ENCODE measurements around the gene CNTFR. TPM values are rescaled to one million over a fixed set of nuclear protein-coding genes. Genes with fewer than 3 reads are reported as not detected.
"Not testable (repeated sequence)": the region's sequence is repeated elsewhere in the genome, so short reads cannot be mapped to it uniquely, and the experiment has no call there.

The CNTFR gene
- not detected for total RNA-seq

GRCh38 chr9:34589636-34590380 is at the start of gene CNTFR:
Gene CNTFR, minus strand, starts transcription at chr9:34589724. Its CDS starts 20,743 bp downstream, at chr9:34568981.
- ChIA-PET POLR2A (no interaction called here), CTCF (interaction anchor here (0.9 to 1.1 kb wide), 2 partner anchors 42 to 186 kb away, joined by 3 to 4 read pairs; no protein-coding TSS in a partner anchor)
- Mint-ChIP-seq H3K27me3 (peaks cover 66% of the 10 kb centered on the region), H3K4me3 (peak within 1 kb of the TSS; percentile 53), H3K9me3 (no peaks in the 10 kb centered on the region), H3K36me3 (no peaks in the 10 kb centered on the region), H3K4me1 (ENCODE audit: low read depth) (peaks cover 25% of the 10 kb centered on the region), H3K27ac (no peak within 1 kb of the TSS)
- peak; percentile 15 for DNase-seq
- intact Hi-C loops (cut with micrococcal nuclease): loop anchor here (2.0 to 5.0 kb wide), 3 partner anchors 65 to 188 kb away; no protein-coding TSS in a partner anchor

- intact Hi-C loops (cut with micrococcal nuclease): loop anchor here (2.0 to 10.0 kb wide), 2 partner anchors 181 to 315 kb away; partner anchors contain the start of genes DNAI1, FAM219A, KIF24 and NUDT2
- CTCF ChIA-PET: interaction anchor here (1.3 to 8.0 kb wide), 3 partner anchors 19 to 63 kb away, joined by 3 to 135 read pairs (median 15); partner anchors contain the start of gene RPP25L
- peaks cover 20% of the 10 kb centered on the region for H3K36me3 Mint-ChIP-seq
- H3K27ac Mint-ChIP-seq, DNase-seq, H3K27me3 Mint-ChIP-seq, H3K4me3 Mint-ChIP-seq, H3K9me3 Mint-ChIP-seq: not testable (repeated sequence)
- POLR2A ChIA-PET: interaction anchor here (1.5 kb wide), 1 partner anchor 9 kb away, joined by 4 read pairs; no protein-coding TSS in a partner anchor
- peaks cover 34% of the 10 kb centered on the region for H3K4me1 Mint-ChIP-seq (ENCODE audit: low read depth)
Measured at GRCh38 chr9:34639322-34639721, 49.8 kb upstream of the CNTFR start.

- CTCF ChIA-PET: interaction anchor here (0.7 to 8.0 kb wide), 15 partner anchors 10 to 259 kb away, joined by 3 to 135 read pairs (median 5); partner anchors contain the start of genes GALT and RPP25L
- H3K4me1 Mint-ChIP-seq (ENCODE audit: low read depth): peaks cover 41% of the 10 kb centered on the region
- peak overlapping the region; percentile 94 for H3K4me3 Mint-ChIP-seq
- no peak for DNase-seq
- H3K27ac Mint-ChIP-seq: peak overlapping the region; percentile 80
- peaks cover 20% of the 10 kb centered on the region for H3K36me3 Mint-ChIP-seq
- H3K9me3 Mint-ChIP-seq: no peaks in the 10 kb centered on the region
- POLR2A ChIA-PET: interaction anchor here (0.8 to 3.7 kb wide), 10 partner anchors 9 to 441 kb away, joined by 3 to 42 read pairs (median 4); partner anchors contain the start of genes DCTN3, FANCG, GALT and RPP25L
- intact Hi-C loops (cut with micrococcal nuclease): loop anchor here (1.0 to 10.0 kb wide), 3 partner anchors 8 to 313 kb away; partner anchors contain the start of genes DNAI1, FAM219A, GALT and KIF24
- H3K27me3 Mint-ChIP-seq: no peaks in the 10 kb centered on the region
Measured at GRCh38 chr9:34638138-34638445, 48.6 kb upstream of the CNTFR start.

- Mint-ChIP-seq H3K4me1 (ENCODE audit: low read depth) (peaks cover 41% of the 10 kb centered on the region), H3K9me3 (no peaks in the 10 kb centered on the region), H3K4me3 (peak within 1 kb of the TSS; percentile 94), H3K27me3 (no peaks in the 10 kb centered on the region), H3K36me3 (peaks cover 20% of the 10 kb centered on the region), H3K27ac (peak within 1 kb of the TSS; percentile 80)
- POLR2A ChIA-PET: interaction anchor here (0.8 to 3.7 kb wide), 12 partner anchors 9 to 442 kb away, joined by 3 to 42 read pairs (median 4); partner anchors contain the start of genes CCL27, DCTN3, FANCG and GALT
- CTCF ChIA-PET: interaction anchor here (0.7 to 8.0 kb wide), 16 partner anchors 10 to 260 kb away, joined by 3 to 135 read pairs (median 6); partner anchors contain the start of genes DCTN3, GALT and RPP25L
- peak; percentile 94 for DNase-seq
- intact Hi-C loops (cut with micrococcal nuclease): loop anchor here (1.0 to 10.0 kb wide), 4 partner anchors 9 to 313 kb away; partner anchors contain the start of genes DCTN3, DNAI1, FAM219A and GALT
Measured at GRCh38 chr9:34637356-34638137, 48.0 kb upstream of the CNTFR start, which contains the start of gene SIGMAR1. Gene SIGMAR1, minus strand, starts transcription at chr9:34637787. Its CDS starts 90 bp downstream, at chr9:34637697.

GRCh38 chr9:34636791-34637355 is 47.3 kb upstream of the CNTFR start:
- DNase-seq: no peak
- Mint-ChIP-seq H3K9me3 (no peaks in the 10 kb centered on the region), H3K27me3 (no peaks in the 10 kb centered on the region), H3K27ac (peak overlapping the region; percentile 80), H3K4me1 (ENCODE audit: low read depth) (peaks cover 41% of the 10 kb centered on the region), H3K4me3 (peak overlapping the region; percentile 94), H3K36me3 (peaks cover 20% of the 10 kb centered on the region)
- POLR2A ChIA-PET: interaction anchor here (1.1 to 3.7 kb wide), 8 partner anchors 10 to 443 kb away, joined by 4 to 42 read pairs (median 6); partner anchors contain the start of genes CCL27, DCTN3, FANCG and GALT
- intact Hi-C loops (cut with micrococcal nuclease): loop anchor here (1.0 to 10.0 kb wide), 2 partner anchors 17 to 312 kb away; partner anchors contain the start of genes DCTN3, KIF24 and NUDT2
- CTCF ChIA-PET: interaction anchor here (1.0 to 8.0 kb wide), 13 partner anchors 11 to 259 kb away, joined by 3 to 135 read pairs (median 7); partner anchors contain the start of genes DCTN3, GALT and RPP25L

- peaks cover 41% of the 10 kb centered on the region for H3K4me1 Mint-ChIP-seq (ENCODE audit: low read depth)
- no peak overlapping the region for H3K27ac Mint-ChIP-seq
- H3K36me3 Mint-ChIP-seq: peaks cover 20% of the 10 kb centered on the region
- peaks cover under 1% of the 10 kb centered on the region for H3K27me3 Mint-ChIP-seq
- peak overlapping the region; percentile 65 for H3K4me3 Mint-ChIP-seq
- H3K9me3 Mint-ChIP-seq: no peaks in the 10 kb centered on the region
- CTCF ChIA-PET: interaction anchor here (0.9 to 8.0 kb wide), 11 partner anchors 12 to 256 kb away, joined by 3 to 135 read pairs (median 7); partner anchors contain the start of genes CCL27, DCTN3, GALT and RPP25L
- POLR2A ChIA-PET: interaction anchor here (1.1 to 3.7 kb wide), 3 partner anchors 10 to 18 kb away, joined by 3 to 22 read pairs (median 3); partner anchors contain the start of gene DCTN3
- no peak for DNase-seq
- intact Hi-C loops (cut with micrococcal nuclease): loop anchor here (10.0 kb wide), 1 partner anchor 311 kb away; the partner anchor contains the start of genes KIF24 and NUDT2
Measured at GRCh38 chr9:34635556-34635955, 46.0 kb upstream of the CNTFR start.

GRCh38 chr9:34634551-34635248 is 45.2 kb upstream of the CNTFR start:
- ChIA-PET POLR2A (interaction anchor here (0.9 to 1.3 kb wide), 4 partner anchors 12 to 22 kb away, joined by 3 to 5 read pairs (median 4); partner anchors contain the start of genes GALT and RPP25L), CTCF (interaction anchor here (0.6 to 8.0 kb wide), 29 partner anchors 9 to 1111 kb away, joined by 3 to 135 read pairs (median 5); partner anchors contain the start of genes CCL27, DCTN3, GALT and RPP25L)
- no peak overlapping the region for H3K27ac Mint-ChIP-seq
- peaks cover 20% of the 10 kb centered on the region for H3K36me3 Mint-ChIP-seq
- DNase-seq: no peak
- no peaks in the 10 kb centered on the region for H3K9me3 Mint-ChIP-seq
- no peak overlapping the region for H3K4me3 Mint-ChIP-seq
- H3K27me3 Mint-ChIP-seq: peaks cover 8% of the 10 kb centered on the region
- H3K4me1 Mint-ChIP-seq (ENCODE audit: low read depth): peaks cover 41% of the 10 kb centered on the region
- intact Hi-C loops (cut with micrococcal nuclease): loop anchor here (1.0 to 10.0 kb wide), 2 partner anchors 21 to 310 kb away; partner anchors contain the start of genes KIF24 and NUDT2

GRCh38 chr9:34633851-34634550 is 44.5 kb upstream of the CNTFR start:
- peaks cover 20% of the 10 kb centered on the region for H3K36me3 Mint-ChIP-seq
- DNase-seq: peak; percentile 81
- intact Hi-C loops (cut with micrococcal nuclease): loop anchor here (1.0 to 10.0 kb wide), 2 partner anchors 21 to 309 kb away; partner anchors contain the start of genes KIF24 and NUDT2
- POLR2A ChIA-PET: interaction anchor here (0.7 to 1.3 kb wide), 4 partner anchors 13 to 438 kb away, joined by 3 to 5 read pairs (median 4); partner anchors contain the start of genes GALT, RPP25L and VCP
- no peak overlapping the region for H3K4me3 Mint-ChIP-seq
- peaks cover 45% of the 10 kb centered on the region for H3K4me1 Mint-ChIP-seq (ENCODE audit: low read depth)
- H3K27me3 Mint-ChIP-seq: peaks cover 14% of the 10 kb centered on the region
- CTCF ChIA-PET: interaction anchor here (0.6 to 8.0 kb wide), 30 partner anchors 10 to 1111 kb away, joined by 3 to 135 read pairs (median 5); partner anchors contain the start of genes DCTN3, GALT and RPP25L
- H3K9me3 Mint-ChIP-seq: no peaks in the 10 kb centered on the region
- no peak overlapping the region for H3K27ac Mint-ChIP-seq

- Mint-ChIP-seq H3K4me1 (ENCODE audit: low read depth) (peaks cover 42% of the 10 kb centered on the region), H3K9me3 (no peaks in the 10 kb centered on the region), H3K36me3 (peaks cover 20% of the 10 kb centered on the region), H3K27me3 (peaks cover 19% of the 10 kb centered on the region), H3K4me3 (no peak overlapping the region), H3K27ac (no peak overlapping the region)
- POLR2A ChIA-PET: interaction anchor here (1.3 kb wide), 1 partner anchor 15 kb away, joined by 5 read pairs; no protein-coding TSS in a partner anchor
- intact Hi-C loops (cut with micrococcal nuclease): loop anchor here (10.0 kb wide), 1 partner anchor 308 kb away; the partner anchor contains the start of genes KIF24 and NUDT2
- CTCF ChIA-PET: interaction anchor here (0.7 to 8.0 kb wide), 18 partner anchors 10 to 245 kb away, joined by 3 to 135 read pairs (median 6); partner anchors contain the start of genes DCTN3, GALT and RPP25L
- DNase-seq: no peak
Measured at GRCh38 chr9:34633166-34633565, 43.6 kb upstream of the CNTFR start.

Data from activated CD4-positive, alpha-beta memory T cell treated with anti-CD3 and anti-CD28 coated beads for 36 hours (primary cell).